H1 (cell line): Measurements from ENCODE around the gene GATA5. TPM values are rescaled to one million over a fixed set of nuclear protein-coding genes. Genes with fewer than 3 reads are reported as not detected.

Experiments used
- CTCF ChIA-PET: fragments of 300-600 bp; sonication (Branson Sonifier 250); formaldehyde crosslinking; loops from one replicate; lab custom pipeline; 2021; ENCODE audit not compliant: partially characterized antibody; lab: Charles Lee
- POLR2A ChIA-PET: fragments of 300-600 bp; sonication (Branson Sonifier 250); formaldehyde crosslinking; loops from one replicate; lab custom pipeline; 2021; ENCODE audit warnings: inconsistent platforms; ENCODE audit not compliant: partially characterized antibody; lab: Charles Lee
- DNase-seq, 2 experiments: peaks; one replicate each; pipeline versions ENCODE4 v3.0.0 to v3.0.0-alpha.2; 2010 to 2022; ENCODE audit warnings: low spot score in 2 of 2, low read depth in 1 of 2, mixed read lengths in 1 of 2
- FAIRE-seq: peaks from 2 replicates; lab custom pipeline; 2011; peaks lifted over from hg19 to GRCh38; lab: Jason Lieb, UNC
- H2AFZ ChIP-seq: 2 replicates; pipeline ENCODE4 v1.8.1; 2012; ENCODE audit warnings: low read length, inconsistent platforms
- H2AK5ac ChIP-seq: 2 replicates; pipeline ENCODE4 v1.6.1; 2013; ENCODE audit warnings: low read depth, low read length
- H2BK120ac ChIP-seq: replicated peaks from 2 replicates; pipeline ENCODE3; 2013; ENCODE audit warnings: low read depth, low read length, inconsistent platforms
- H2BK12ac ChIP-seq: 2 replicates; pipeline ENCODE4 v1.6.1; 2013; ENCODE audit warnings: low read depth, low read length
- H2BK15ac ChIP-seq: 2 replicates; pipeline ENCODE4 v1.6.1; 2013; ENCODE audit warnings: low read length
- H2BK20ac ChIP-seq: 2 replicates; pipeline ENCODE4 v1.6.1; 2013; ENCODE audit warnings: low read length
- H2BK5ac ChIP-seq: 2 replicates; pipeline ENCODE4 v1.6.1; 2013; ENCODE audit warnings: low read depth, low read length
- H3K14ac ChIP-seq: 2 replicates; pipeline ENCODE4 v1.6.1; 2013; ENCODE audit warnings: inconsistent platforms; ENCODE audit not compliant: insufficient read length
- H3K18ac ChIP-seq: 2 replicates; pipeline ENCODE4 v1.6.1; 2013; ENCODE audit warnings: low read length; ENCODE audit errors: extremely low read depth
- H3K23ac ChIP-seq: 2 replicates; pipeline ENCODE4 v1.6.1; 2013; ENCODE audit warnings: inconsistent platforms; ENCODE audit not compliant: insufficient read length
- H3K23me2 ChIP-seq: 2 replicates; pipeline ENCODE4 v1.6.1; 2013; ENCODE audit warnings: low read depth, low read length
- H3K27ac ChIP-seq: 2 replicates; pipeline ENCODE4 v1.6.1; 2011; ENCODE audit warnings: low read depth, low read length, inconsistent platforms
- H3K27me3 ChIP-seq, 4 experiments: replicated peaks in 1 of 4; 1 replicate in 1 of 4; 2 replicates in 3 of 4; pipeline versions ENCODE4 v1.6.1 to v1.8.1; 2011 to 2013; ENCODE audit warnings: low read length in 3 of 4, mild to moderate bottlenecking in 3 of 4, inconsistent platforms in 2 of 4, mixed read lengths in 2 of 4, moderate library complexity in 1 of 4; ENCODE audit not compliant: control insufficient read depth in 3 of 4, insufficient read depth in 3 of 4; ENCODE audit errors: extremely low read depth in 1 of 4
- H3K36me3 ChIP-seq, 4 experiments: 2 replicates each; pipeline versions ENCODE4 v1.6.1 to v1.8.1; 2011 to 2013; ENCODE audit warnings: mild to moderate bottlenecking in 4 of 4, low read length in 3 of 4, moderate library complexity in 2 of 4, control low read depth in 1 of 4, inconsistent platforms in 1 of 4; ENCODE audit not compliant: insufficient read depth in 4 of 4, control insufficient read depth in 2 of 4
- H3K4ac ChIP-seq: replicated peaks from 2 replicates; pipeline ENCODE3; 2013; ENCODE audit warnings: low read length, low read depth, mixed read lengths, inconsistent platforms; ENCODE audit not compliant: insufficient read length
- H3K4me1 ChIP-seq, 4 experiments: replicated peaks in 1 of 4; 1 replicate in 1 of 4; 2 replicates in 3 of 4; pipeline versions ENCODE4 v1.6.1 to v1.8.1; 2011 to 2013; ENCODE audit warnings: low read length in 3 of 4, inconsistent platforms in 2 of 4, mixed read lengths in 1 of 4; ENCODE audit not compliant: insufficient read depth in 4 of 4, control insufficient read depth in 3 of 4
- H3K4me2 ChIP-seq, 2 experiments: 2 replicates each; pipeline versions ENCODE4 v1.6.1 to v1.8.1; 2011 to 2013; ENCODE audit warnings: low read depth in 2 of 2, low read length in 2 of 2, control low read depth in 1 of 2, inconsistent platforms in 1 of 2, mild to moderate bottlenecking in 1 of 2; ENCODE audit not compliant: insufficient read depth in 1 of 2
- H3K4me3 ChIP-seq, 4 experiments: fragments of 200-600, 300-600 bp in 1 of 4; sonication (generic), shearing (Covaris generic), sonication (Bioruptor Twin) in 1 of 4; 2 replicates each; pipeline versions ENCODE4 v1.5.1 to v1.8.1; 2011 to 2016; ENCODE audit warnings: low read length in 4 of 4, low read depth in 3 of 4, control low read depth in 2 of 4, inconsistent platforms in 2 of 4, mild to moderate bottlenecking in 2 of 4, mixed read lengths in 1 of 4, moderate library complexity in 1 of 4; ENCODE audit not compliant: insufficient read depth in 2 of 4; ENCODE audit errors: extremely low read depth in 1 of 4
- H3K56ac ChIP-seq: replicated peaks from 2 replicates; pipeline ENCODE3; 2013; ENCODE audit warnings: low read depth, mild to moderate bottlenecking, mixed read lengths, low read length, inconsistent platforms; ENCODE audit not compliant: insufficient read length
- H3K79me1 ChIP-seq: 2 replicates; pipeline ENCODE4 v1.6.1; 2013; ENCODE audit warnings: low read depth, low read length, control low read depth
- H3K79me2 ChIP-seq, 2 experiments: 2 replicates each; pipeline versions ENCODE4 v1.6.1 to v1.8.1; 2012 to 2013; ENCODE audit warnings: low read length in 2 of 2, mild to moderate bottlenecking in 2 of 2, inconsistent platforms in 1 of 2; ENCODE audit not compliant: insufficient read depth in 2 of 2, control insufficient read depth in 1 of 2
- H3K9ac ChIP-seq, 4 experiments: replicated peaks in 1 of 4; 1 replicate in 1 of 4; 2 replicates in 3 of 4; pipeline versions ENCODE4 v1.6.1 to v1.8.1; 2011 to 2013; ENCODE audit warnings: low read depth in 3 of 4, low read length in 3 of 4, control low read depth in 2 of 4, mild to moderate bottlenecking in 2 of 4, moderate library complexity in 2 of 4, inconsistent platforms in 1 of 4; ENCODE audit errors: extremely low read depth in 1 of 4
- H3K9me3 ChIP-seq, 2 experiments: 2 replicates each; pipeline versions ENCODE4 v1.6.1 to v1.8.1; 2012 to 2013; ENCODE audit warnings: mild to moderate bottlenecking in 2 of 2, moderate library complexity in 2 of 2, control low read depth in 1 of 2, inconsistent platforms in 1 of 2, low read depth in 1 of 2, low read length in 1 of 2, mixed read lengths in 1 of 2; ENCODE audit not compliant: insufficient read depth in 2 of 2
- H4K20me1 ChIP-seq, 2 experiments: replicated peaks in 1 of 2; 2 replicates each; pipeline versions ENCODE3 to v1.8.1; 2011 to 2013; ENCODE audit warnings: inconsistent platforms in 2 of 2, low read length in 2 of 2, mild to moderate bottlenecking in 1 of 2; ENCODE audit not compliant: insufficient read depth in 2 of 2, control insufficient read depth in 1 of 2
- H4K5ac ChIP-seq: 2 replicates; pipeline ENCODE4 v1.6.1; 2013; ENCODE audit warnings: low read length, low read depth, mixed read lengths, inconsistent platforms; ENCODE audit not compliant: insufficient read length
- H4K8ac ChIP-seq: 2 replicates; pipeline ENCODE4 v1.8.0; 2013; ENCODE audit warnings: mild to moderate bottlenecking, moderate library complexity, low read length, inconsistent platforms; ENCODE audit not compliant: insufficient read depth; ENCODE audit errors: extremely low read depth
- H4K91ac ChIP-seq: replicated peaks from 2 replicates; pipeline ENCODE3; 2013; ENCODE audit warnings: low read length, mixed read lengths, inconsistent platforms; ENCODE audit not compliant: insufficient read length
- CBX8 ChIP-seq: fragments of 300-800, 300-1000 bp; sonication (generic); IDR thresholded peaks from 2 replicates; pipeline ENCODE4 v1.7.1; 2016; ENCODE audit warnings: low read depth, low read length, borderline replicate concordance
- CHD1 ChIP-seq: IDR thresholded peaks from 2 replicates; pipeline ENCODE4 v1.6.1; 2012; ENCODE audit warnings: low read depth, low read length, improper control_type of control experiment
- CHD2 ChIP-seq: IDR thresholded peaks from 2 replicates; pipeline ENCODE4 v1.6.1; 2012; ENCODE audit warnings: low read length, improper control_type of control experiment
- MAFK ChIP-seq: IDR thresholded peaks from 2 replicates; pipeline ENCODE4 v1.6.1; 2012; ENCODE audit warnings: low read depth, mild to moderate bottlenecking, improper control_type of control experiment, low read length
- NANOG ChIP-seq: IDR thresholded peaks from 2 replicates; pipeline ENCODE4 v1.6.1; 2011; ENCODE audit warnings: low read length, low read depth, mild to moderate bottlenecking, inconsistent platforms; ENCODE audit not compliant: insufficient read depth, poor library complexity, severe bottlenecking
- SIRT6 ChIP-seq: IDR thresholded peaks from one replicate; pipeline ENCODE4 v1.7.1; 2012; ENCODE audit warnings: low read length, inconsistent platforms
- TAF1 ChIP-seq: IDR thresholded peaks from 2 replicates; pipeline ENCODE4 v1.6.1; 2011; ENCODE audit warnings: mild to moderate bottlenecking, low read depth, low read length
- TBP ChIP-seq: IDR thresholded peaks from 2 replicates; pipeline ENCODE4 v1.6.1; 2011; ENCODE audit warnings: low read depth, low read length, improper control_type of control experiment
- WGBS, 2 experiments: shearing (Covaris generic) in 1 of 2; methylation state at CpG; one replicate each; pipeline versions ENCODE4 v1.1.6 to v1.1.7; 2013 to 2015; ENCODE audit warnings: low lambda C conversion rate in 2 of 2, mixed read lengths in 2 of 2, inconsistent platforms in 1 of 2, low coverage in 1 of 2, missing lambda C conversion rate in 1 of 2; ENCODE audit not compliant: insufficient replicate concordance in 2 of 2, insufficient coverage in 1 of 2, insufficient read length in 1 of 2; ENCODE audit errors: extremely low coverage in 1 of 2, missing lambda C conversion rate in 1 of 2; 5-methylcytosine and 5-hydroxymethylcytosine counted together
- polyA plus RNA-seq, 7 experiments: library from polyadenylated mRNA; depleted of rRNA in 3 of 7; stranded (reverse) in 5 of 7; unstranded in 2 of 7; fragments of >200 nt in 5 of 7; fragments of 200-250 nt in 2 of 7; gene quantifications; 1 replicate in 5 of 7; 2 replicates in 1 of 7; 4 replicates in 1 of 7; pipeline versions ENCODE4 v1.2.1 to v1.2.3, GENCODE V29; 2011 to 2013; ENCODE audit warnings: missing spikeins in 2 of 7, mixed read lengths in 2 of 7
- total RNA-seq: library from RNA; stranded (reverse); fragmentation: NEBNext Ultra II Directional; extraction: Animal tissue kit (Norgen Biotek cat#: 25700); gene quantifications from 2 replicates; pipeline ENCODE4 v1.2.1, GENCODE V29; 2021
- TF ChIP-seq, protein P1 (sequence below): IDR thresholded peaks from 2 replicates; pipeline ENCODE4 v1.6.1; 2012; ENCODE audit warnings: inconsistent platforms

GATA5 gene
- total and polyA plus RNA-seq, 2 of the 8 experiments (the other 6 are each of a cell fraction or from before 2014, with no cell fraction given) = 0.08 to 0.11 TPM

DNA sequence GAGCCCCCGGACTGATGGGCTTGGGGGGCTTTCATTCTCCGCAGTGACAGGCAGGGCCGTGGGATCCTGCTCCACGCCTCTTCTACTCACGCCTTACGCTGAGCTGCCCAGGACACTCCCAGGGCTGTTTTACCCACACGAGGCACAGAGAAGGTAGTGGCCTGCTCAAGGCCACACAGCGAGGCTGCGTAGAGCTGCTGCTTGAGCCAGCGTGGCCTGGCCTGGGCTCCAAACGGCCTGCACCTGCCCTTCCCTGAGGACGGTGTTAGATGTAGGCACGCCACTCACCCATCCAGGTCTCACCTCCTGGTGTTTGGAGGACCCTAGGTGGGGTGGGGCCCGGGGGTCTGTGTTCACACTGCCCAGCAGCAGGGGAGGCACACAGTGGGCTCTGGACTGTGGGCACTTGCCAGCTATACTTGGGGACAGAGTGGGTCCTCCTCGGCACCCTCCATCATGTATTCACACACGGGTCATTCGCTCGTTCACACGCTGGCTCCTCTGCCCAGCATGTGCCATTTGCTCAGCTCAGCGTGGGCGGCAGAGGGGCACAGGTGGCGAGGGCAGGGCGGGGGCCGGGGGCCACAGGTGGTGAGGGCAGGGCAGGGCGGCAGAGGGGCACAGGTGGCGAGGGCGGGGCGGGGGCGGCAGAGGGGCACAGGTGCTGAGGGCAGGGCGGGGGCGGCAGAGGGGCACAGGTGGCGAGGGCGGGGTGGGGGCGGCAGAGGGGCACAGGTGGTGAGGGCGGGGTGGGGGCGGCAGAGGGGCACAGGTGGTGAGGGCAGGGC lies 30.0 kb downstream of the GATA5 start:
- ChIA-PET POLR2A (interaction anchor here (0.9 to 1.0 kb wide), 2 partner anchors 10 to 16 kb away, joined by 3 read pairs; no protein-coding TSS in a partner anchor), CTCF (interaction anchor here (0.5 to 1.7 kb wide), 7 partner anchors 18 to 295 kb away, joined by 3 to 6 read pairs (median 4); no protein-coding TSS in a partner anchor)
- H3K4me2 ChIP-seq = no peak overlapping the region
- H2BK120ac ChIP-seq = no peak overlapping the region
- H3K14ac ChIP-seq = no peak overlapping the region
- H3K4me1 ChIP-seq = no peaks in the 10 kb centered on the region
- no peak overlapping the region for H3K9ac ChIP-seq
- DNase-seq (no peak), FAIRE-seq (no peak)
- H2BK12ac ChIP-seq = no peak overlapping the region
- H2BK20ac ChIP-seq = no peak overlapping the region
- H3K27me3 ChIP-seq = no peaks in the 10 kb centered on the region
- H2BK5ac ChIP-seq = no peak overlapping the region
- H2AFZ ChIP-seq = no peak overlapping the region
- H3K4me3 ChIP-seq = no peak overlapping the region
- H4K5ac ChIP-seq = no peak overlapping the region
- H3K18ac ChIP-seq = no peak overlapping the region
- no peak overlapping the region for H4K91ac ChIP-seq
- no peaks in the 10 kb centered on the region for H3K9me3 ChIP-seq
- no peaks in the 10 kb centered on the region for H3K79me2 ChIP-seq
- H3K27ac ChIP-seq = no peak overlapping the region
- H2AK5ac ChIP-seq = no peak overlapping the region
- WGBS, 2 experiments = 92% methylated on average over 18 of the region's 36 CpGs; no CpG with 5 or more reads in 1 of the 2 experiments
- no peaks in the 10 kb centered on the region for H4K20me1 ChIP-seq
- no peak overlapping the region for H2BK15ac ChIP-seq
- H3K56ac ChIP-seq = no peak overlapping the region
- H3K4ac ChIP-seq = no peak overlapping the region
- H3K36me3 ChIP-seq = no peaks in the 10 kb centered on the region
- 0 out of 2 replicates have a peak, but pooled peaks cover 2% of the 10 kb centered on the region for H3K23me2 ChIP-seq
- TF ChIP-seq NANOG = no peak
- TF ChIP-seq CHD2 = no peak
- TF ChIP-seq, protein P1, sequence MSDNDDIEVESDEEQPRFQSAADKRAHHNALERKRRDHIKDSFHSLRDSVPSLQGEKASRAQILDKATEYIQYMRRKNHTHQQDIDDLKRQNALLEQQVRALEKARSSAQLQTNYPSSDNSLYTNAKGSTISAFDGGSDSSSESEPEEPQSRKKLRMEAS = no peak
- TF ChIP-seq TBP = no peak
- TF ChIP-seq CBX8 = no peak
- no peak for TF ChIP-seq CHD1
- TF ChIP-seq MAFK = no peak
- no peak for TF ChIP-seq TAF1
- no peak for TF ChIP-seq SIRT6
- H3K79me1 ChIP-seq = no peaks in the 10 kb centered on the region
- no peak overlapping the region for H3K23ac ChIP-seq
- no peak overlapping the region for H4K8ac ChIP-seq
